GM08714 (cell line): ENCODE data around the gene STRBP.
"Not testable (repeated sequence)": the region's sequence is repeated elsewhere in the genome, so short reads cannot be mapped to it uniquely, and the experiment has no call there.

Source experiments
- H3K4me3 ChIP-seq: fragments of 200-500 bp; sonication (Bioruptor generic); 2 replicates; pipeline ENCODE4 v1.5.1; 2014; ENCODE audit warnings: mild to moderate bottlenecking, low read length, inconsistent platforms
- ZNF274 ChIP-seq: IDR thresholded peaks from 2 replicates; pipeline ENCODE4 v1.6.1; 2012; ENCODE audit warnings: mild to moderate bottlenecking, low read depth, low read length

STRBP gene

DNA sequence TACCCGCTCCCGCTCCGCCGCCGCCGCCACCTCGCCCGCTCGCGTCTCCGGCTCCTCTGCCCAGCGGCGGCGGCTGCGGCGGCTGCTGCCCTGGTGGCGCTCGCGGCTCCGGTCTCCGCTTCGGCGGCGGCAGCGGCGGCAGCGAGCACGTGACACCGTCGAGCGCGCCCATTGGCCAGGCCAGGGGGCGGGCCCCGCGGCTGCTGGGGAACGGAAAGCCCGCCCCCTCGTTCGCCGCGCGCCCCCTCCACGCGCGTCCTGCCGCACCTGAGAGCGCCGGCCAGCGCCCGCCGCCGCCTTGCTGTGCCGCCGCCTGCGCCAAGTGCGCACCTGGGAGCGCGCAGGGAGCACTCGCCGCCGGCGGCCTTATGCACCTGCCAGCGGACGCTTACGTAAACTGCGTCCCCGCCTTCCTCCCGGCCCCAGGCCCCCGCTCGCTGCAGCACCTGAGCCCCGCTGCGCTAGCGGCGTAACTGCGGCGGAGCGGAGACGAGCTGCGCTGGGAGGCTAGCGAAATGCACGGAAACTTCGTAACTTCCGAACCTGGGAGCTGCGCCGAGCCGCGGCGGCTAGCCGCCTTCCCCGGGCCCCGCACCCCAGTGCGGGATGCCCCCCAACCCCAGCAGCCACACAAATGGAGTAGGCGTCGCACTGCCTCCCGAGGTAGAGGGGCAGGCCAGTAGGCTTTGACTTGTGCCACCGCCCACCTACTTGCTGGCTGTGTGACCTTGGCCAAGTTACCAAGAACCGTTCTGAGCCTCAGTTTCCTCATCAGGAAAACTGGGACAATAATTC, at the start of gene STRBP:
TSS of gene STRBP (minus strand) at position 122 of the 795 bp plus-strand sequence. CDS start 84,452 bp downstream, outside the sequence.
- peak within 1 kb of the TSS; percentile 91 for H3K4me3 ChIP-seq
- no peak for TF ChIP-seq ZNF274

- H3K4me3 ChIP-seq = no peak overlapping the region
- TF ChIP-seq ZNF274 = no peak
These were observed 47.8 kb upstream of the STRBP start for GRCh38 chr9:123316053-123316718.

DNA sequence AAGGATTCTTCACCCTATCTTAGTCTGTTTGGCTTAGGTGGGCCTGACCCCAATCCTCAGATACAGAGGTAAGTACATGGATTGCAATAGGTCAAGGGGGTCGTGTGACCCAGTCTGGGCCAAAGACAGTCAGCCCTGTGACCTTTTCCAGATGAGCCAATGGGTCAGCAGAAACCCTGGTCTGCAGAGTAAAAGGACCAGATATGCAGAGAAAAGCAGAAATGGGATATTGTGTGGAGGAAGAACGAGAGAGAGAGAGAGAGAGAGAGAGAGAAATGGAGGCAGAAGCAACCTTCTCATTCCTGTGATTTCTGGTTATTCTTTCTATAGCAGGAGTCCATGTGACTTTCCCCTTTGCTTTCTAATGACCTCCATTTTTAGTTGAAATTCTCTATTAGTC, 47.2 kb upstream of the STRBP start:
- no peak overlapping the region for H3K4me3 ChIP-seq
- no peak for TF ChIP-seq ZNF274

GRCh38 chr9:123314617-123315016, 46.2 kb upstream of the STRBP start:
- TF ChIP-seq ZNF274 = no peak
- no peak overlapping the region for H3K4me3 ChIP-seq

- no peak overlapping the region for H3K4me3 ChIP-seq
- no peak for TF ChIP-seq ZNF274
These were observed 44.0 kb upstream of the STRBP start for GRCh38 chr9:123312306-123312877.

GRCh38 chr9:123311250-123311752, 42.9 kb upstream of the STRBP start:
- no peak overlapping the region for H3K4me3 ChIP-seq
- no peak for TF ChIP-seq ZNF274

DNA sequence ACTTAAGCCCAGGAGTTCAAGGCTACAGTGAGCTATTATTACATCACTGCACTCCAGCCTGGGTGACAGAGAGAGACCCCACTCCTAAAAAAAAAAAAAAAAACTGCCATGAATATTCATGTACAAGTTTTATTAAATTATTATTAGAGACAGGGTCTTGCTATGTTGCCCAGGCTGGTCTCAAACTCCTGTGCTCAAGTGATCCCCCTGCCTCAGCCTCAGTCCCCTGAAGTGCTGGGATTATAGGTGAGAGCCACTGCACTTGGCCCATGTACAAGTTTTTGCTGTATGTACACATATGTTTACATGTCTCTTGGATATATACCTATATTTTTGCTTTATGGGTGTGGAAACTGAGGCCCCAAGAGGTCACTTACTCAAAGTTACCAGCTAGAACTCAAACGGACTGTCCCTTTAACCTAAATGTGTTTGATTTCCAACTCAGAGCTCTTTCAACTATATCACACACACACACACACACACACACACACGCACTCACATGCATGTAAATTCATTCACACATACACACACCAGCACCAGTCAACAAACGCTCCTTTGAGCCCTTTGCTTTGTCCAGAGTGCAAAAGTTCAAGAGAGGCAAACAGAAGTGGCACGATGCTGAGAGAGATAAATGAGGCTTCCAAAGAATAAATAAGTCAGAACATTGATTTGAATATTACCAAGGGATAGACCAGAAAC, 42.3 kb upstream of the STRBP start:
- no peak overlapping the region for H3K4me3 ChIP-seq
- TF ChIP-seq ZNF274 = no peak

- TF ChIP-seq ZNF274 = no peak
- no peak overlapping the region for H3K4me3 ChIP-seq
These were observed 41.2 kb upstream of the STRBP start for GRCh38 chr9:123309611-123310010.

- TF ChIP-seq ZNF274 = no peak
- no peak overlapping the region for H3K4me3 ChIP-seq
These were observed 37.5 kb upstream of the STRBP start for GRCh38 chr9:123305879-123306278.

DNA sequence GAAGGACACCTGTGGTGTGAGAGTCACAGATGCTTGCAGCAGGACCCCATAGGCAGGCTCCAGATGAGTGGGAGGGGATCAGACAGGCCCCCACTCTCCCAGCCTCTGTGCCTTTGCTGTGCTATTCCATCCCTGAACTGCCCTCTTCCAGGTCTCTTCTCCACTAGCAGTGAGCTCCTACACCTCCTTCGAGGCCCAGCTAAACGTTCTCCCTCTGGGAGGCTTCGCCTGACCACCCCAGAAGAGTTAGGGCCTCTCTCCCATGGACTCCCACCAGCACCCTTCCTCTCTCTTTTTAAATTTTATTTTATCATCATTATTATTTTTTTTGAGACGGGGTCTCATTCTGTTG, 35.9 kb upstream of the STRBP start:
- no peak for TF ChIP-seq ZNF274
- no peak overlapping the region for H3K4me3 ChIP-seq

DNA sequence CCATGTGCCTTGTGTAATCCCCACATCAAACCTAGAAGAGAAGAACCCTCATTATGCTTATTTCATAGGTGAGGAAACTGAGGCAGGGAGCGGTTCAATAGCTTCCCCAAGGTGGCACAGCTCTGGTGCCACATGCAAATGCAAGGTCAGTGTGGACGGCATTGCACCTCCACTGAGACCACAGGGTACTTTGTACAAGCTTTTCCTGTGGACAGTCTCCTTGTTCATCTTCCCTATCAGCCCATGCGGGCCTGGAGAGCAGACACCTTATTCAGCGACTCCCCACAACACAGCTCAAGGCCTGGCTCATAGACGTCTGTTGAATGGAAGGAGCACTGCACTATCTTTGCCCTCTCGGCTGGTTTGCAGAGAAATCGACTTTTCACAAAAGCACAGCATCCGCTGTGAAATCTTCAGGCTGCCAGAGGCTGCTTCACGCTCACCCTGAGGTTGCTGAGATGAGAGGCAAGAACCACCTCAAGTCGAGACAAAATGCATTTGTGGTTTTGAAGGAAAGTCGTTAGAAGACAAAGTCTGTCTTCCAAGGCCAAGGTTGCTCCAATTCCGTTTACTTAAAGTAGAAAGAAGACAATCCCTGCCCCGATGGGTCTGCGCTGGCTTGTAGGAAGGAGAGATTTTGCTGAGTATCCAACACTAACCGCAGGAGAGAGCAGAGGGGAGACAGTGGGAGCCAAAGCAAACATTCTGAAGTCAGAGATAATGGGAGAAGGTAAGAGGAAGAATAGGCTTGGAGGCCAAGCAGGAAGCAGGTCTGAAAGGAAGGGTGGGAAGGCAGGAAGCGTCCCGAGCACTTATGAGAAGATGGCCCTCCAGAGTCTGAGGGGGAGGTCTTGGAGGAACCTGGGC, 34.2 kb upstream of the STRBP start:
- no peak for TF ChIP-seq ZNF274
- H3K4me3 ChIP-seq = no peak overlapping the region

GRCh38 chr9:123301936-123302335, 33.5 kb upstream of the STRBP start:
- not testable (repeated sequence) for H3K4me3 ChIP-seq

- no peak for TF ChIP-seq ZNF274
- no peak overlapping the region for H3K4me3 ChIP-seq
These were observed 32.2 kb upstream of the STRBP start for GRCh38 chr9:123300554-123300953.
